Activated T-cell treated with anti-CD3 and anti-CD28 coated beads, Interleukin-2, amount 50 U/mL, for 24 hours (primary cell): ENCODE results near the gene PROCA1.
"Not testable (repeated sequence)": the region's sequence is repeated elsewhere in the genome, so short reads cannot be mapped to it uniquely, and the experiment has no call there.

ENCODE experiments used
- DNase-seq: peaks from one replicate; pipeline ENCODE4 v3.0.0-alpha.2; 2020
- H3K27ac Mint-ChIP-seq: 2 replicates; pipeline ENCODE4 v1.8.0; 2020; ENCODE audit warnings: mild to moderate bottlenecking, mixed read lengths
- H3K27me3 Mint-ChIP-seq: 2 replicates; pipeline ENCODE4 v1.8.0; 2020; ENCODE audit warnings: mixed read lengths
- H3K36me3 Mint-ChIP-seq: 2 replicates; pipeline ENCODE4 v1.8.0; 2020; ENCODE audit warnings: low read depth, mixed read lengths
- H3K4me1 Mint-ChIP-seq: 2 replicates; pipeline ENCODE4 v1.8.0; 2020; ENCODE audit warnings: low read depth, mixed read lengths
- H3K4me3 Mint-ChIP-seq: 2 replicates; pipeline ENCODE4 v1.8.0; 2020; ENCODE audit warnings: mild to moderate bottlenecking, moderate library complexity, mixed read lengths
- H3K9me3 Mint-ChIP-seq: 2 replicates; pipeline ENCODE4 v1.8.0; 2020; ENCODE audit warnings: mixed read lengths

The PROCA1 gene

DNA sequence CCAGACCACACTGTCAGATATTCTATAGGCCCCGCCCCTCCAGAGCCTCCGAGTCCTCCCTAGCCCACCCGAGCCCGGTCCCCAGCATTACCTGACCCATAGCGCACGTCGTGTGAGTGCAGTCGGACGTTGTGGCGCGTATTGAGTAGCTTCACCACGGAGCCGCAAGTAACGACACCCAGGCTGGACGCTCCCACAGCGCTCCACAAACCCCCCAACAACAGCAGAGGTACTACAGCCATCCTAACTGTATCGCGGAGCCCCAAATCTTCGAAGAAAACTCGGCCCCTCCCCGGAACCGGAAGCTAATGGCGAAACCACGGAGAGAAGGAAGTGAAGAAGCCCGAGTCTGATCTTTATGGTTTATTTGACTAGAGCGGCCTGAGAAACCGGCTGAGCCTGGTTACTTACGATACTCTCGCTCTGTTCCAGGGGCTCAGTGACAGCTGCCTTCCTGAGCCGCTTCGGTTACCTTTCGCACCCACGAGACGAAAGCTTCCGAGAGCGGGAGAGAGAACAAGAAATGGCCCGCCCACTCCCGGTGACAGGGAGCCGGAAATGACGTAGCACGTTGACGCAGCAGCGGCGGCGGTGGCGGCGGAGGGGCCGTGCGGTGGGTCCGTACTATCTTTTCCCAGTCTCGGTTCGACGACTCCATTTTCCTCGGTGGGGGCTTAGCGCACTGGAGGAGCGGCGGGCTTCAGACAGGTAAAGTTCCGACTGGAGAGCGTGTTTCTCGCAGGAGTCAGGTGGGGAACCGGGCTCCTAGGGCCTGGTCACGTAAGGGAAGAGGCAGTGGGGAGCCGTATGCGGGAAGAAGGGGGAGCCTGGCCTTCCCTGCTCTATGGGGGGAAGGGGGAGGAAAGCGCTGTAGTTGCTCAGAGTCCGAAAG is 49.8 kb downstream of the PROCA1 start, which contains the start of the genes SDF2 and SUPT6H:
Gene SDF2 (minus strand): TSS at position 272 of the 892 bp plus-strand sequence. CDS start 30 bp downstream, at position 242.
Gene SUPT6H (plus strand): TSS at position 571 of the 892 bp plus-strand sequence. CDS start 11,197 bp downstream, outside the sequence.
- Mint-ChIP-seq H3K27ac (peak within 1 kb of the TSS; percentile 100), H3K27me3 (no peaks in the 10 kb centered on the region), H3K4me3 (peak within 1 kb of the TSS; percentile 97), H3K9me3 (no peaks in the 10 kb centered on the region), H3K4me1 (peaks cover 54% of the 10 kb centered on the region), H3K36me3 (peaks cover 82% of the 10 kb centered on the region)
- peak; percentile 98 for DNase-seq

DNA sequence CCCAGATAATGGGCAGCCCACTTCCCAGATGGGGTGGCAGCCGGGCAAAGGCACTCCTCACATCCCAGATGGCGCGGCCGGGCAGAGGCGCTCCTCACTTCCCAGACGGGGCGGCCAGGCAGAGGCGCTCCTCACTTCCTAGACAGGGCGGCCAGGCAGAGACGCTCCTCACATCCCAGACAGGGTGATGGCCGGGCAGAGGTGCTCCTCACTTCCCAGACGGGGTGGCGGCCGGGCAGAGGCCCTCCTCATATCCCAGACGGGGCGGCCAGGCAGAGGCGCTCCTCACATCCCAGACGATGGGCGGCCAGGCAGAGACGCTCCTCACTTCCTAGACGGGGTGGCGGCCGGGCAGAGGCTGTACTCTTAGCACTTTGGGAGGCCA is 52.2 kb downstream of the PROCA1 start:
- H3K27me3 Mint-ChIP-seq, H3K4me3 Mint-ChIP-seq, H3K9me3 Mint-ChIP-seq, DNase-seq: not testable (repeated sequence)
- H3K27ac Mint-ChIP-seq = peak overlapping the region; percentile 100
- peaks cover 48% of the 10 kb centered on the region for H3K4me1 Mint-ChIP-seq
- peaks cover 78% of the 10 kb centered on the region for H3K36me3 Mint-ChIP-seq

DNA sequence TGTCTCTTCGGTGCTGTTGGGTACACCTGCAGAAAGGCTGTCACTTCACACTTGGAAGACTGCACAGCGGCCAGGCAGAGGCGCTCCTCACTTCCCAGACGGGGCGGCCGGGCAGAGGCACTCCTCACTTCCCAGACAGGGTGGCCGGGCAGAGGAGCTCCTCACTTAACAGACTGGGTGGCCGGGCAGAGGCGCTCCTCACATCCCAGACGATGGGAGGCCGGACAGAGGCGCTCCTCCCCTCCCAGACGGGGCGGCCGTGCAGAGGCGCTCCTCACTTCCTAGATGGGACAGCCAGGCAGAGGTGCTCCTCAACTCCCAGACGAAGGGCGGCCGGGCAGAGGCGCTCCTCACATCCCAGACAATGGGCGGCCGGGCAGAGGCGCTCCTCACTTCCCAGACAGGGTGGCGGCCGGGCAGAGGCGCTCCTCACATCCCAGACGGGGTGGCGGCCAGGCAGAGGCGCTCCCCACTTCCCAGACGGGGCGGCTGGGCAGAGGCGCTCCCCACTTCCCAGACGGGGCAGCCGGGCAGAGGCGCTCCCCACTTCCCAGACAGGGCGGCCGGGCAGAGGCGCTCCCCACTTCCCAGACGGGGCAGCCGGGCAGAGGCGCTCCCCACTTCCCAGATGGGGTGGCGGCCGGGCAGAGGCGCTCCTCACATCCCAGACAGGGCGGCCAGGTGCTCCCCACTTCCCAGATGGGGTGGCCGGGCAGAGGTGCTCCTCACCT is 52.8 kb downstream of the PROCA1 start:
- H3K27me3 Mint-ChIP-seq, H3K27ac Mint-ChIP-seq, H3K9me3 Mint-ChIP-seq, H3K4me3 Mint-ChIP-seq, DNase-seq: not testable (repeated sequence)
- Mint-ChIP-seq H3K36me3 (peaks cover 77% of the 10 kb centered on the region), H3K4me1 (peaks cover 42% of the 10 kb centered on the region)

DNA sequence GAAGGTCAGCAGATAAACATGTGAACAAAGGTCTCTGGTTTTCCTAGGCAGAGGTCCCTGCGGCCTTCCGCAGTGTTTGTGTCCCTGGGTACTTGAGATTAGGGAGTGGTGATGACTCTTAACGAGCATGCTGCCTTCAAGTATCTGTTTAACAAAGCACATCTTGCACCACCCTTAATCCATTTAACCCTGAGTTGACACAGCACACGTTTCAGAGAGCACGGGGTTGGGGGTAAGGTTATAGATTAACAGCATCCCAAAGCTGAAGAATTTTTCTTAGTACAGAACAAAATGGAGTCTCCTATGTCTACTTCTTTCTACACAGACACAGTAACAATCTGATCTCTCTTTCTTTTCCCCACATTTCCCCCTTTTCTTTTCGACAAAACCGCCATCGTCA is 53.3 kb downstream of the PROCA1 start:
- H3K27ac Mint-ChIP-seq, H3K27me3 Mint-ChIP-seq, H3K4me3 Mint-ChIP-seq, DNase-seq, H3K9me3 Mint-ChIP-seq: not testable (repeated sequence)
- peaks cover 38% of the 10 kb centered on the region for H3K4me1 Mint-ChIP-seq
- H3K36me3 Mint-ChIP-seq = peaks cover 79% of the 10 kb centered on the region

DNA sequence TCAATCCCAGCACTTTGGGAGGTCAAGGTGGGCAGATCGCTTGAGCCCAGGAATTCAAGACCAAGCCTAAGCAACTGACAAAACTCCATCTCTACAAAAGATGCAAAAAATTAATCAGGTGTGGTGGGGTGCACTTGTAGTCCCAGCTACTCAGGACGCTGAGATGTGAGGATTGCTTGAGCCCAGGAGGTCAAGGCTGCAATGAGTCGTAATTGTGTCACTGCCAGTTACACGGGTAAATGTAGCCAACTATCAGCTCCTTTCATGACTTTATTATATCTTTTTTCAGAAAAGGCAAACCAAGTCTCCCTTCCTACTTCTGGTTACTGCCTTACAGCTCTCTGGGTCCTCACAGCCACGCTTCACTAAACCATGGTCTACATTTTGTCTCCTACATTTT is 53.9 kb downstream of the PROCA1 start:
- Mint-ChIP-seq H3K36me3 (peaks cover 77% of the 10 kb centered on the region), H3K4me1 (peaks cover 36% of the 10 kb centered on the region), H3K27me3 (no peaks in the 10 kb centered on the region), H3K9me3 (no peaks in the 10 kb centered on the region), H3K27ac (peak overlapping the region; percentile 5), H3K4me3 (no peak overlapping the region)
- DNase-seq = no peak

DNA sequence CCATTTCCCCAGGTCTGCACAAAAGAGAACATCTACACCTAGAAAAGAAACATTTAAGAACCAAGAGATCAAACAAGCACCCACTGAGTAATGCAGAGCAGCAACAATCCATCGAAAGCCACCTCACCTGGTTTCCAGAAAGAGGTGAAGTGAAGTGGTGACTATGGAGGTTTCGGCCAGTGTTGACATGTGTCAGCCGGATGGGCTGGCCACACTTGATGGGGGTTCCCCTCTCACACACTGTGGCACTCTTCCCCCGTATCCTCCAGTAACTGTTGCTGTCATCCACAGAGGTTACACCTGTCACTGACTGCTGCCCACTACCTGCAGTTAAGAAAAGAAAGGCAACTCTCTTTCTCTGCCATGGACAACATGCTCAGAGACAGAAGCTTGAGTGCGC is 56.5 kb downstream of the PROCA1 start:
- Mint-ChIP-seq H3K4me3 (no peak overlapping the region), H3K36me3 (peaks cover 71% of the 10 kb centered on the region), H3K27ac (peak overlapping the region; percentile 59)

More for the DNA sequence above, 56.5 kb downstream of the PROCA1 start:
- Mint-ChIP-seq H3K4me1 (peaks cover 26% of the 10 kb centered on the region), H3K9me3 (no peaks in the 10 kb centered on the region), H3K27me3 (no peaks in the 10 kb centered on the region)
- no peak for DNase-seq
